Stromal cell of bone marrow (primary cell): ENCODE measurements around the gene TSC22D3.

Experiments
- DNase-seq: peaks from one replicate; pipeline ENCODE4 v3.0.0-alpha.2; 2012; ENCODE audit warnings: low read depth

TSC22D3 gene

DNA sequence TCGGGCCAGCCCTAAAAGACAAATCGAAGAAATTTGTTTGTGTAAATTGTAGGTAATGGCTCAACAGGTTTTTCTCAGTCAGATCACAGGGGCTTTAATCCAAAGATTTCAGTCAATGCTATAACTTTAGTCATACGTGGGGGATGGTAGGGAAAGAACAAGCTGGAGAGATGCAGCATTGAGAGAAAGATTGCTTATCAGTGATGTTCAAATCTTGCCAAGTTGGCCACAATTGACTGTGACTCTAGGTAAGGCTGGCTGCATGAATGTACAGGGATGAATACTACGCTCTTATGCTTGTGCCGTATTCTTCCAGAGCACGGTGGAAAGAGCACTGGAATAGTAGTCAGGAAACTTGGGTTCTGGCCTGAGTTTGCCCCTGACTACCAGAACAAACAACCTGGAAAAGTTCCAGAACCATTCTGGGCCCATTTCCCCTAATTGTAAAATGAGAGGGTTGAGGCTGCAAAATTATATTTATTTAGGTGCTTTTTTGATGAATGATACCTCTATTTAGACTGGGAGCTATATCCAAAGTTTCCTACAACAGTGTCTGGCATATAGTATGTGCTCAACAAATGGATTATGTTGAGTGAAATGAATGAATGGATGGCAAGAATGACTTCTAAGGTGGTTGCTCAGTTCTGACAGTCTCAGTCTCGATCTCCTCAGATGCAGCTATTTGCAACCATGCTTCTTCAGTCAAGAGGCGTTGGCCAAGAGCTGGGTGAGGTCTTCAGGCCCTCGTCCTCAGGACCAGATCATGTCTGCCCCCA is 44.4 kb downstream of the TSC22D3 start:
- no peak for DNase-seq

GRCh38 chrX:107730298-107730655 is 45.3 kb downstream of the TSC22D3 start:
- no peak for DNase-seq

GRCh38 chrX:107729558-107730297 is 45.9 kb downstream of the TSC22D3 start:
- DNase-seq, result no peak

DNA sequence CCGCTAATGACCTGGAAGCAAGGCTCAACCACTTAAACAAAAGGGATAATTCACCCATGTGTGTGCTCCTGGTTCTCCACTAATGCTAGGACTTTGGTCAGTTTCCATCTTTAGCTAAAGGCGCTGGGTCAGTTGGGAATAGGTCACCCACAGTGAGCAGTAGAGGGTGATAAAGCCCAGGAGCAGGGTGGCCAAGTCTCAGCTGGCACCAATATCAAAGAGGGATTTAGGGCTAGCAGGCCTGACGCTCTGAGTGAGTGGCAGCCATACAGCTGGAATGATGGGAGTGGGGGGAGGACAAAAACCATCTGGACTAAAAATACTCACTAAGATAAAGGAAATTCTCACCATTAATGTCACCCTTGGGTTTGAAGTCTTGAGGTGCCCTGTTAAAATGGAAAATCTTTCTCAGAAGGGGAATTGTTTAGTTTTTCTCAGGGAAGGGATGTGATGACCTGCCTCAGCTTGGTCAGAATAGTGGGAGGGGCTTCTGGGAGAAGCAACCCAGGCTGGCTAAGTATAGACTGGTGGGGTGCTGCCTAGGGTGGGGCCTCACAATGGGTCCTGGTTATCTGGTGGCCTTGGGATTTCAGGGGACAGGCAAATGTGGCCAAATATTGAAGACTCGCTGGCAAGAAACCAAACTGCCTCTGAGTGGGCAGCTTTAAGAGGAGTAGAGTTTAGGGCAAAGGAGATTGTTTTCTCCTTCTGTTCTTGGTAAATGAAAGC is 47.1 kb downstream of the TSC22D3 start:
- no peak for DNase-seq

GRCh38 chrX:107726816-107727534 is 48.6 kb downstream of the TSC22D3 start:
- no peak for DNase-seq

DNA sequence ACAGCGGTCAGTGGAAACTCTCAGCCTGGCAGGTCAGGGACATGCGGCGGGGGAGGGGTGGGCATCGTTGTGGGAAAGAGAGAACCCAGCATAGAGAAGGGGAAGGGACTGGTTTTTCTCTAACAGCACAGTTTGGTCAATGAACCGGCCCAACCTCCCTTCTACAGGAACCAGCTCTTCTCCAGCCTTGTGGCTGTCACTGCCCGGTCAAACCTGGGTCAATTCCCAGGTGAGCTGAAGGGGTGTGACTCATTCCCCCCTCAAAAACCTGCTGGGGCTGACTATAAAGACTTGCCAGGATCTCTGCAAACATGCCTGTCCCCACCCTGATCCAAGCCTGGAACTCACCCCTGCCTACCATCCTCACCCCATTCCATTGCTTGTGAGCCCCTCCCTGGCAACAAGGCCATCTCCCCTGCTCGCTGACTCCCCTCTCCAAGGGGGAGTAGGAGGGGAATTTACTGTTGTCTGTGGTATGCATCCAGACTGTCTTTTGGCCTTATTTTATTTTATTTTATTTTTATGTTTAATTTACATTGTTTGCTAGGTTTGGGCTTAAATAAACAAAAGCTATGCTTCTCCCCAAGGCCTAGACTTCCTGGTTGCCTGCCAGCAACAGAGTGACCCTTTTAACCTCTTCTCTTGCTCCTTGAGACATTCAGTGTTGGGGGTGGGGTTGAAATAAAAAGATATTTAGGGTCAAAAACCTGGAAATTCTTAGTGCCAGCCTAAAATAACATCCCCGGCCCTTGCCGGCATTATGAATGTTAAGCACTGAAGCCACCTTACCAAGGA is 49.6 kb downstream of the TSC22D3 start:
- DNase-seq, result no peak

DNA sequence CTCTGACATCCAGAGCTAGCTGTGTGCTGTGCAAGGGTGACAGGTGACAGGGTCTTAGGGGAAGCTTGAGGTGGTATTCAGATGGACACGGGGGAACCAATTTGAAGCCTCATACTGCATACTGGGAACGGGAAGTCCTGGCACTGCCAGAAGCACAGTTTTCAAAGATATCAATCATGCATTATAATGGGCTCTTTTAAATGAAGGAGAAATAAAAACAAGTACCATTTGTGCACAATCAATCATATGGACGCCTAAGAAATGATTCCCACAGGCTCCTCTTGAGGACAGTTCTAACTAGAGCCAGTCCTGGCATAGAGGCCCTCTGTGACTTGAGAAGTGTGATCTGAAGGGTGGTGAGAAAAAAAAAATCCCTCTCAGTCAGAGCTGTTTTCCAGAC is 50.9 kb downstream of the TSC22D3 start:
- DNase-seq, result no peak

DNA sequence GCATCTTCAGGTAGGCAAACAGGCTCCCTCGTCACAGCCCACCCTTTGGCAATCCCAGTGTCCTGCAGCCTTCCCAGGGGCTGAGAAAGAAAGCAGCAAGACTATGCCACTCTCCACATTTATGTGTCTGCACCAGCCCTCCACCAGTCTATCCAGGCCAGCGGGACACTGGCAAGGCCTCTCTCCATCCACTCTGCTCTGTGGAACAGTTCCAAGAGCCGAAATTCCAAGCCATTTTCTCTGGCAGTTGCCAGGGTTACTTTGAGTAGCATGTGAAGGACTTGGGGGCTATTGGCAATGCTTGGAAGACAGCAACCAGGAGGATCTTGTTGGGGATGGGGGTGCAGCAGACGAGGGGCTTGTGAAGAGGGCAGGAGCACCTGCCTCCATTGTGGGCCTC is 52.1 kb downstream of the TSC22D3 start:
- DNase-seq, result no peak

- no peak for DNase-seq
Measured at GRCh38 chrX:107721966-107722707, 53.5 kb downstream of the TSC22D3 start.

GRCh38 chrX:107721318-107721717 is 54.3 kb downstream of the TSC22D3 start:
- no peak for DNase-seq

- peak; percentile 59 for DNase-seq
Measured at GRCh38 chrX:107718156-107718621, 57.4 kb downstream of the TSC22D3 start.

GRCh38 chrX:107716816-107717700 is 58.5 kb downstream of the TSC22D3 start:
- DNase-seq, result peak; percentile 70

DNA sequence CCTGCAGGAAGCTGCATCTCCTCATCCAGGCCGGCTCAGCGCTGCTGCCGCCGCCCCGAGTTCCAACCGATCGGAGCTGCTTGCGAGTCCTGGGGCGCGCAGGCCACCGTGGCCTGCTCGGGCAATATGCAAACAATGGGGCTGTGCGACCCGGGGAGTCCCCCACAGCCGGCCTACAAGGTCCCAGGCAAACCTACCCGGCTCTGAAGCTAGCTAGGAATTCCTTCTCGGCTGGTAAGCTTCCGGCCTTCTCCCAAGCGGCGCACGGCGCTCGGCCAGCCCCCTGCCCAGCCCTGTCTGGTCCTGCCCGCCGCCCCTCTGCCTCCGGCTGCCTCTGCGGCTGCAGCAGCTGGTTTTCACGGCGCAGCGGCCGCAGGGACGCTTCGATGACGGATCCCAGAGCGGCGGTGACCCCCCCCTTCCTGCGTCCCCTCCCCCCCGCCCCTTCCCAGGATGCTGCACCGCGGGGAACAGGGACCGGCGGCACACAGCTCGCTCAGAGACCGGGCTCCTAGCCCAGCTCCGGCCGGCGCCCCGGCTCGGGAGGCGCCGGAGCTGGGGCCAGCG is 59.4 kb downstream of the TSC22D3 start:
- DNase-seq, result no peak

DNA sequence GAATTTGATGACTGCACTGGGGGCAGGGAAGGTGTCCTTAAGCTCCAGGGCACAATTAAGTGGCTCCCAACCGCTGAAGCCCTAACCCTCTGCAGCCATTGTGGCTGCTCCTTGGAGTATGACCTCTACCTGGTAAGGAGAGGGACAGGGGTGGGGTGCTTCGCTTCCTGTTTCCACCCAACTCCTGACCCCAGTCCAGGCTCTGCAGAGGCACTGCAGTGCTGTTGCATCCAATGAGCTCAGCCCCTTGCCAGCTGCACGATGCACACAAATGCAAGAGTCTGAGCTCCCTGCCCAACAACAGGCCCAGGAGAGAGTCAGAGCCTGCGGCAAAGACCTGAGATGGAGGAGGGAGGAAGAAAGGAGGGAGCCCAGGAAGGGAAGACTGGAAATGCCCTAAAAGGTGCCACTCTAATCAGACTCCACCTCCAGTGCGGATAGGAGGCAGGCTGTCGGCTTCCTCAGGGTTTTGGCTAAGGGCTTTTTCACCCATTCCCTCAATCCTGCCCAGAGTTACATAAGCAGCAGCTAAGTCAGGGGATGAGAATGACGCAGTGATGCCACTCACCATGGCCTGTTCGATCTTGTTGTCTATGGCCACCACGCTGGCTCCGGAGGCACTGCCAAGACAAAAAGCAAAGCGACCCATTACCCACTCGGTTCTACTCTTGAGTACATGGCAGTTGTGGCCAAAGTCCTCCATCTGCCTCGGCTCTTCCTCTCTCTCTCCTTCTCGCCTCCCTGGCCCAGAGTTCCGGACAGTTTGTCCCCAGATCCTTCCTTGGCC is 60.1 kb downstream of the TSC22D3 start:
- DNase-seq, result peak; percentile 27

GRCh38 chrX:107714206-107714891 is 61.2 kb downstream of the TSC22D3 start:
- no peak for DNase-seq

DNA sequence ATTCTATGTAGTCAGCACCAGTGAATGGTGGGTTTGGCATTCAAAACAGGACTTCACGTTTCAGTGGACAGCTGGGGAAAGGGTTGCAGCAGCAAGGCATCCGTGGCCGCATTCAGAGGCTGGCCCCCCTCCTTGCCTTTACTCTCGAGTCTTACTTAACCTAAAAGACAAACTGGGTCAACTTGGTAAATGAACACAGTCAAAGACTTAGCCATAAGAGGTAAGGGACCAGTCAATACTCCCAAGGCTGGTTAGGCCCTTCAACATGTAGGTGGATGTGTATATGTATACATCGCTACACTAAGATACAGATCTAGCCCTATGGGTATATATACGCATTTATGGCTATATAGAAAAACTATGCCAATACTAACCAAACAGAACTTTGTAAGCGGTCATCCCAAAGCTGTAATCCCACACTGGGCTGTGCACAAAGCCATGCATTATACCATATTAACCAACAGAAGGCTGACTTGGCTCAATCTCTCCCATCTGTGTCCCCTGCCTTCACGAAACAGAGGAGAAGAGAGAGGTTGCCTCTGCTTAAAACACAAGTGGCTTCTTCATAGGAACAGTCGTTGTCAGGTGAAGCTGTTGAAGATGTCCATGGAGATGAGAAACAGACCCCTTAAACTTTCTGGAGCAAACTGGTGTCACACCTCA is 61.9 kb downstream of the TSC22D3 start:
- DNase-seq, result no peak

- no peak for DNase-seq
Measured at GRCh38 chrX:107713203-107713542, 62.4 kb downstream of the TSC22D3 start.
